GM20000 (cell line): ENCODE results near the gene SEMA4F.

Experiments used
- DNase-seq: peaks from one replicate; pipeline ENCODE4 v3.0.0; 2012; ENCODE audit warnings: low spot score
- TF ChIP-seq, protein P1 (sequence below): IDR thresholded peaks from 2 replicates; pipeline ENCODE4 v1.5.1; 2012; ENCODE audit warnings: mild to moderate bottlenecking, control low read depth; ENCODE audit errors: extremely low read depth, missing control alignments

SEMA4F gene

DNA sequence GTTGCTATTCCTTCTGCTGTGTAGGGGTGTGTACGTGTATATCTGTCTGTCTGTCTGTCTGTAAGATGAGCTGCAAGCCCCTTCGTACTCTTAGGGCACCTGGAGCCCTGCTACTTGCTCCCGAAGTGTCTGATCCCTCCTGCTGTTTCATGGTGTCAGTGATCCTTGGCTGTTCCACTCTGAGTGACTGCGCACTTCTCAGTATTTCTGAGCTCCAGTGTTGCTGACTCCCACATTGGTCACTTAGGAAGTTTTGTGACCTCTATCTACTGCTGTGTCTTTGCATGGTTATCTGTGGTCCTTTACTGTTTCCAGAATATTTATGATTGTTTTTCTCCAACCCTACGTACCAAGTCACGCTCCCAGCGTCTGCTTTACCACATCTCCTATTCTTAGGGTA lies 16.2 kb downstream of the SEMA4F start:
- TF ChIP-seq, protein P1, sequence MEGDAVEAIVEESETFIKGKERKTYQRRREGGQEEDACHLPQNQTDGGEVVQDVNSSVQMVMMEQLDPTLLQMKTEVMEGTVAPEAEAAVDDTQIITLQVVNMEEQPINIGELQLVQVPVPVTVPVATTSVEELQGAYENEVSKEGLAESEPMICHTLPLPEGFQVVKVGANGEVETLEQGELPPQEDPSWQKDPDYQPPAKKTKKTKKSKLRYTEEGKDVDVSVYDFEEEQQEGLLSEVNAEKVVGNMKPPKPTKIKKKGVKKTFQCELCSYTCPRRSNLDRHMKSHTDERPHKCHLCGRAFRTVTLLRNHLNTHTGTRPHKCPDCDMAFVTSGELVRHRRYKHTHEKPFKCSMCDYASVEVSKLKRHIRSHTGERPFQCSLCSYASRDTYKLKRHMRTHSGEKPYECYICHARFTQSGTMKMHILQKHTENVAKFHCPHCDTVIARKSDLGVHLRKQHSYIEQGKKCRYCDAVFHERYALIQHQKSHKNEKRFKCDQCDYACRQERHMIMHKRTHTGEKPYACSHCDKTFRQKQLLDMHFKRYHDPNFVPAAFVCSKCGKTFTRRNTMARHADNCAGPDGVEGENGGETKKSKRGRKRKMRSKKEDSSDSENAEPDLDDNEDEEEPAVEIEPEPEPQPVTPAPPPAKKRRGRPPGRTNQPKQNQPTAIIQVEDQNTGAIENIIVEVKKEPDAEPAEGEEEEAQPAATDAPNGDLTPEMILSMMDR = no peak
- DNase-seq = no peak

DNA sequence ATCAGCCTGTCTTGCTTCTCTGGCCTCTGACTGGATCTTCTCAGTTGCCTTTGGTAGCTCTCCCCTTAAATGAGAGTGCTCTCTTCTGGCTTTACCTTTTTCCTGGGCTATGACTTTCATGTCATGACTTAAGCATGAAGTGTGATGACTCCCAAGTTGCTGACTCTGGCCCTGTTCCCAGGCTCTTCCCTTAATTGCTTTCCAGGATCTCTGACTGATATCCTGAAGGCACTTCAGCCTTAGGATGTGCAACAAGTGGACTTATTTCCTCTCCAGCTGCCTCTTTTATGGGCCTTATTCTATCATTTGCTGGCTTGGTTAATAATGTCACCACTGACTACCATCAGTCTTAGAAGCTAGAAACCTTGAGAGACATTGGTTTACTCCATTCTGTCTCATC lies 17.4 kb downstream of the SEMA4F start:
- DNase-seq = no peak
- TF ChIP-seq, protein P1 = no peak

DNA sequence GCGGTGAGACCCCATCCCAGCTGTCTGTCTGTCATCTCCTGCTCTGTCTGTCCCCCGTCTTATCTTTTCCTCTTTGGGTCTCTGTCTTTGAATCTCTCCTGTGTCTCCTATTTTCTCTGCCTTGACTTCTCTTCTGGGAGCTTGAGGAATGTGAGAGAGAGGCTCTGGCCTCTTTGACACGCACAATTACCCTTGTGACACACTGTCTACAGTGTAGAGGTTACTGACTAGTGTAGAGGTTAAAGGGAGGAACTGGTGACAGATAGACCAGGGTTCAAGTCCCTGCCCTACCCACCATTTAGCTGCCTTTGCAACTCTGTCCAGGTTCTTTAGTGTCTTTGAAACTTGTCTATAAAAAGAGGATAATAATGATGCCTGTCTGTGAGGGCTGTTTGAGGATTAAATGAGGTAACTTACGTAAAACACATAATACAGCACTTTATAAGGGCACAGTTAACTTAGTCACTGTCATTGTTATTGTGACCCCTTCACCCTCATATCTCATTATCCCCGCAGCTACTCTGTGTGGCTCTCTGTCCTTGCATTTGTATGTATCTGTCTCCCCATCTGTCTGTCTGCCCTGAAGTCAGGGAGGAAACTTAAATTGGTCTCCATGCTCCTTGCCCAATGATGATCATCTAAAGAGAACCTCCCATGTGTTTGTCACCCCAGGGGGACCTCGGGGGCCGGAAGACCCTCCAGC lies 19.9 kb downstream of the SEMA4F start:
- TF ChIP-seq, protein P1 = no peak
- DNase-seq = no peak

DNA sequence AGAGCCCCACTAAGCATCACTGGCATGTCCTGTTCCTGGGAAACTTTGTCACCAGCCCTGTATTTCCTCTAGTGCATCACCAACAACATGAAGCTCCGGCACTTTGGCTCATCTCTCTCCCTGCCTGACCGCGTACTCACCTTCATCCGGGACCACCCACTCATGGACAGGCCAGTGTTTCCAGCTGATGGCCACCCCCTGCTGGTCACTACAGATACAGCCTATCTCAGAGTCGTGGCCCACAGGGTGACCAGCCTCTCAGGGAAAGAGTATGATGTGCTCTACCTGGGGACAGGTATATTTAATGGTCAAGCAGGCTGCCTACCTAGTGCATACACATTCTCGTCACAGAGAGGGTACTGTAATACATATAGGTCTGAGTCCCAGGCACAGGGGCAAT lies 21.0 kb downstream of the SEMA4F start:
- no peak for DNase-seq
- TF ChIP-seq, protein P1 = no peak

DNA sequence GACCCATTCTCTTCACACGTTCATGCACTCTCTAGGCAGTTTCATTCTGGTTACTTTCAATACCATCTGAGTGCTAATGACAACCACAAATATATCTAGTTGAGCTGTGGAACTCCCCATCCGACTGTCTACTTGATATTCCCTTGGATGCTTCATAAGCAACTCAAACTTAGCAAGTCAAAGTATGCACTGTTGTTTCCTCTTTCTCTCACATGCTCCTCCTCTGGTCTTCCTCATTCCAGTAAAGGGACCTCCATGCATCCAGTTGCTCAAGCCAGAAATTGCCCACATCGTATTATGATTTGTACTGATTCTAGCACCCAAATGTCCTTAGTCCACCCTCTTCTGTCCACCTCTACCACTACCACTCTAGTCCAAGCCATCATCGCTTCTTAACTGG lies 22.3 kb downstream of the SEMA4F start:
- no peak for DNase-seq
- TF ChIP-seq, protein P1 = no peak

DNA sequence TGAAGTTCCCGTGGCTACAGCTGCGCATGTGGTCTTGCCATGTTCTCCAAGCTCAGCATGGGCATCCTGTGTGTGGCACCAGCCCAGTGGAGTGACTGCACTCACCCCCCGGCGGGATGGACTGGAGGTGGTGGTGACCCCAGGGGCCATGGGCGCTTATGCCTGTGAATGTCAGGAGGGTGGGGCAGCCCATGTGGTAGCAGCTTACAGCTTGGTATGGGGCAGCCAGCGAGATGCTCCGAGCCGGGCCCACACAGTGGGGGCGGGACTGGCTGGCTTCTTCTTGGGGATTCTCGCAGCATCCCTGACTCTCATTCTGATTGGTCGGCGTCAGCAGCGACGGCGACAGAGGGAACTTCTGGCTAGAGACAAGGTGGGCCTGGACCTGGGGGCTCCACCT lies 25.6 kb downstream of the SEMA4F start:
- DNase-seq = no peak
- TF ChIP-seq, protein P1 = no peak

DNA sequence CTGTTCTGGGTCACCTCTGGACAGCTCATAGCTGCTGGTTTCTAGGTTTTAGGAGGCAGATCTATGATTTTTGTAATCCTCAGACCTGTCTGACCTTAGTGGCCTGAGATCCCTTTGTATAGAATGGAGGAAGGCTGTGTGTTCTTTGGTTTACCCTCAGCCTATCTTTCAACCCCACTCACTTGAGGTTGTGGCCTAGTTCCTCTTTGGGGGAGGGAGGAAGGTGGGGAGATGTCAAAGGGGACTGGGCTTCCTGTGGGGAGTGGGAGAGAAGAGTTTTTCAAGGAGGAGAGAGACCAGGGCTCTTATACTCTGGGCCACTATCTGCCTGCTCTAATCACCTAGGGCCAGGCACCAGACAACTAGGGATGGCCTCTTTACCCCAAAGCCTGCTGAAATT lies 28.5 kb downstream of the SEMA4F start:
- DNase-seq = no peak
- TF ChIP-seq, protein P1 = no peak
